GM10847 (cell line): ENCODE measurements around the gene RGR.

ENCODE experiments used
- POLR2A ChIP-seq: IDR thresholded peaks from 2 replicates; pipeline ENCODE4 v1.6.1; 2011; ENCODE audit not compliant: insufficient read length; ENCODE audit errors: extremely low read depth

RGR gene

DNA sequence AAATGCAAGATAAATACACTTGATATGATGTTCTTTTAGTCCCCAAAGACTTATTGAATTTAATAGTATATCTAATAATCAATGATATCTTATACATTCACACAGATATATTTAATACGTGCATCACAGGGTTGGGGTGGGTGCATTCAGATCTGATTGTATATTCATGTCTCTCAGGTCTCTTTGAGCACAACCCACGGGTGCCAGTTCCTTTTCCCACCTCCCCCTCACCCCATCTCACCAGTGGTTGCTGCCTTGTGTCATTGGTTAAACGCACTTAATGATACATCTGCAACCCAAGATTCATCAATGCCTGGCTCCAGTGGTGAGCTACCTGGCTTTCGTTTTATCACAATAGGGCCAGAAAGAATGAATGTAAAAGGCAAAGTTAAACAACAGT, 9.8 kb upstream of the RGR start:
- TF ChIP-seq POLR2A: no peak

DNA sequence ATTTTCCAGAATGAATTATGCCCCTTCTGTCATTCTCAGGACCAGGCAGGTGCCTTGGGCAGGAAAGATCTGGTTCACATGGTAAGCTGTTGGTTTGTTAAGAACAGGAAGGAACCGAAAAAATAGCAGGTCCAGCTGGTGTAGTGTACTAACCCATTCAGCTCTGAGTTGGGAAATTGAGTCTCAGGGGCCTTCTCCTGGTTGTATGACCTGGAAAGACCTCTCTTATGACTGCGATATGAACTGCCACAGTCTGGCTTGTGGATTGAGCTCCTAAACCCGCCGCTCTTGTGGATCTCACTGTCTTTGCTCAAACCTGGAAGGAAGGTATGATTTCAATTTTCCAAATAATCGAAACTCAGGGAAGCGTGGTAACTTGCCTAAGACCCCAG, 8.1 kb upstream of the RGR start:
- no peak for TF ChIP-seq POLR2A

DNA sequence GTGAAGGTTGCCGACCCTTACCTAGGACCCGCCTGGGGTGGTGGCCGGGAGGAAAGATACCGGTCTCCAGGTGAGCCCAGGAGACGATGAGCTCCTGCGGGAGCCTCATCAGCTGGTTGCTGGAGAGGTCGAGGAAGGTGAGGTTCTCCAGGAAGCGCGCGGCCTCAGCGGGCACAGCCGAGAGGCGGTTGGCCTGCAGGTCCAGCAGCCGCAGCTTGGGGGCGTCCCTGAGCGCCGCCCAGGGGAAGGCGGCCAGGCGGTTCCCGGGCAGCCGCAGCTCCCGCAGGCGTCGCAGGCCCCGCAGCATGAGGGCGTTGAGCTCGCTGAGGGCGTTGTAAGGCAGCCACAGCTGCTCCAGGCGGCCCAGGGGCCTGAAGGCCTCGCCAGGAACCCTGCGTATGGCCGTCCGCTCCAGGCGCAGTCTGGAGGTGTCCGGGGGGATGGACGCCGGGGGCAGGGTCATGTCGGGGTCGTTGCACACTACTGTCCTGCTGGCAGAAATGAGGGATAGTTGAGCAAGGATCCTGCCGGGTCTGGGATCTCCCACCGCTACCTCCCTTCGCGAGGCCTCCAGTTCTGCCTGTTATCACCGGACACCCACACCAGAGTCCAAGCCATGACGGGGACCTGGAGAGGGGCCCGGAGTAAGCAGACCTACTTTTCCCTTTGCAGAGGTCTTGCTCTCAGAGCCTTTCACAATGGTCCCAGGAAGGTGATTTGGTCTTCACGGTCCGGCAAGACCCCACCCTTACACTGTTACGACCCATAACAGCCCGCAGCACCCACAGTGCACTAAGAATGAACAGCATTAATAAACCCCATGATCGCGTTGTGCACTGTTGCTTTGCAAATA, 7.4 kb upstream of the RGR start:
- TF ChIP-seq POLR2A: no peak

DNA sequence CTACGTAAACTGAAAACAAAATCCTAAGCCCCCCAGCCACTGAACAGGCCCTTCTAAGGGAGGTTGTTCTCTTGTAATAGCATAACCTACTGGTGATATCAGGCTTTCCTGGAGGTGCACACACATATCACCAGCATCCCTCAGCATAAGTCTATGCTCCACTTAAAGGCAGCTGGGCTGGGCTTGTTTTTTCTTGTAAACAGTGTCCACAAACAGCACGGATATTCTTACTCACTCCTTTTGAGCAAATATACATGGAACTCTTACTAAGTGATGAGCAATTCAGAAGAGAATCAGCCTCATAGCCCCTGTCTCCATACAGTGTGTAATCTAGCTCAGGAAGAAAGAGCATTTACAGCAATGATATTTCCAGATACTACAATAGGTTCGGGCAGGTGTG, 5.9 kb upstream of the RGR start:
- TF ChIP-seq POLR2A: no peak

DNA sequence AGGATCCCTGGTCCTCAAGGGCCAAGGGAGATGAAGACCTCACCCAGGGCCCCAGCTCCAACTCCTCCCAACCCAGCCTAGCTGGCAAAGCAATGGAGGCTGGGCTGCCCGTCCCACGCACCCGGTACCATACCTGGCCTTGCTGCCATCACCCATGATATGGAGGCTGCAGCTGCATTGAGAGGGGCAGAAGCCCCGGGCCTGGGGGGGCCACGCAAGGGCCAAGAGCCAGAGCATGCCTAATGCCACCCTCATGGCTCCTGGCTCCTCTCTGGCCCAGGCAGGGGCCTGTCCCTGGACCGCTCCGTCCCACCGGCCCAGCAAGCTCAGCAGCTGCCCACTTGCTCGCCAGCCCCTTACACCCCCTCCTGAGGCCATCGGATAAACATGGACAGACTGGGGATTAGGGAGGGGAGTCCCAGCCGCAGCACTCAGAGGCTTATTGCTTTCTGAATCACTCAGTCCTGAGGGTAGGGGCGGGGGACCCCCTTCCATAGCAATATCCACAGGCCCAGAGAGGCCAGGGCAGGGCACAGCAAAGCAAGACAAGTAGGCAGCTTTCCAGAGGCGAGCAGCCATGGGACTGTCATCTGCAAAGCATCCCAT, 3.6 kb upstream of the RGR start, which contains the start of gene LRIT1:
Gene LRIT1 (minus strand): TSS at position 362 of the 606 bp plus-strand sequence. CDS start 107 bp downstream, at position 255.
- no peak for TF ChIP-seq POLR2A

DNA sequence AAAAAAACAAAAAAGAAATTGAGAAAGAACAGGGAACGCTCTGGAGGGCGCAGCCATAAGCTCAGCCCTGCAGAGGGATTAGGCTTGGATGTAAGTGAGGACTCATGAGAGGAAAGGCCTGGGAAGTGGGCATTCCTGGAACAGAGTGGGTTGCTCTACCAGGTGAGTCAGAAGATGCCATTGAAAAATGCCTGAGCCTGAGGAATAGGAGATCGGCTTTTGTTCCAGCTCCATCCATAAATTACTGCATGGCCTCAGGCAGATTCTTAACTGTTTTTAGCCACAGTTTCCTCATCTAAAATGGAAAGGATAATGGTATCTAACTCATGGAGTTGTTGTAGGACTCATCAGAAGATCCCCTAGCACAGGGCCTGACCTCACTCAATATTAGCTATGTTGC, 1.1 kb upstream of the RGR start:
- no peak for TF ChIP-seq POLR2A

DNA sequence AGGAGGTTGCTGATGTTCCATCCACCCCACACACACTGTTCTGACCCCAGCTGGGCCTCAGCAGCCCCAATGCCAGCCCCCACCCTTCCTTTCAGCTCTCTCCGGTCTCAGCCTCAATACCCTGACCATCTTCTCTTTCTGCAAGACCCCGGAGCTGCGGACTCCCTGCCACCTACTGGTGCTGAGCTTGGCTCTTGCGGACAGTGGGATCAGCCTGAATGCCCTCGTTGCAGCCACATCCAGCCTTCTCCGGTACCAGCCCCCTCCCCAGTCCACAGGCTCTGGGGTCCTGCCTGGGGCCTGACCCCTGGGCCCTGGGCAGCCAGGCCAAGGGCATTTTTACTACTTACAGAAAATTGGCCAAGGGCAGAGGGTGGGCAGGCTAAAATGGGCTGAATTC, 2.6 kb downstream of the RGR start:
- no peak for TF ChIP-seq POLR2A

DNA sequence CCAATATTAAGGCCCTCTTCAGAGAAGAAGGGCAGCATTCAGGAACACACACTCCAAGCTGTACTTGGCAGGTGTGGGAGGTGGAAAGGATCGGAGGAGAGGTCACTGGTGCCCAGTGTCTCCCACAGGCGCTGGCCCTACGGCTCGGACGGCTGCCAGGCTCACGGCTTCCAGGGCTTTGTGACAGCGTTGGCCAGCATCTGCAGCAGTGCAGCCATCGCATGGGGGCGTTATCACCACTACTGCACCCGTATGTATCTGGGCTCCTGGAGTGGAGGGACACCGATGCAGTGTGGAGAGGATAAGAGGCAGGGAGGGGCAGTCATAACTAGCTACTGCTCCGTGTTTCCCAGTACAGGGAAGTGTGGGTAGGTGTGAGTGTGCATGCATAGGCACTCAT, 3.9 kb downstream of the RGR start:
- no peak for TF ChIP-seq POLR2A

DNA sequence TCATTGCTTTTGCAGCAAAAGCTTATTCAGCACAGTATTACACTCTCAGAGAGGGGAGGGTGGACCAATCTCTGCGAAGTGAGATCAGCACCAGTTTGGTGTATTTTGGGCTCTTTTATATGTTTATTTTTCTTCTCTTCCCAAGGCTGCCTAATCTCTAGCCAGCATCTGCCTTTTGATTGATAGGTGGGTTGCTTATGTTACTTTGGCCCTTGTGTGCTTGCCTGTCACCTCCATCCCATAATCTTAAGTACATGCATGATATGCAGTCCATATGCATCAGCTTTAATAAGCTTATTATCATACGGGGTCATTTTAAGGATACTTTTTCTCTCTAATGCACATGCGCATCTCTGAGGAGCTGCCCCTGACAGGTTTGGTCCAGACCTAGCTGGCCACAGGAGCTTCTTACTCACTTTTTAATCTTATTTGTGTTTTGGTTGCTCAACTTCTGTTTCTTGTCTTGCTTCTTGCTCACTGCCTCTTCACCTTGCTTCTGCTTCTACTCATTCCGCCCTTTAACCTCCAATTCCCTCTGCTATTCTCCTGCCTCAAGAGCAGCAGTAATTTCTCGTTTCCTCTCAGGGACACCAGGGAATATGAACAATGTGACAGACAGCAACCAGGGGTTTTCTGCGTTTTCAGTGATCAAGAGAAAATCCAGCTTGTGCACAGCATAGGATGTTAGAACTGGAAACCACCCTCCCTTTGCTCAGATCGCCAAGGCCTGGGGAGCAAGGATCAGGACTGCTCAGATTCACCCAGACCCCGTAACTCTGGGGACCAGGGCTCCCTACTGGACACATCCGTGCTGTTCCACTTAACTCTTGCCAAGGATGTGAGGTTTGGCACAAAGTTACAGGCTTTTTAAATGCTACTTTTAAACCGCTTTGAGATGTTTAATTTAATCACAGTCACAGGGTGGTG, 10.0 kb downstream of the RGR start:
- TF ChIP-seq POLR2A: no peak

DNA sequence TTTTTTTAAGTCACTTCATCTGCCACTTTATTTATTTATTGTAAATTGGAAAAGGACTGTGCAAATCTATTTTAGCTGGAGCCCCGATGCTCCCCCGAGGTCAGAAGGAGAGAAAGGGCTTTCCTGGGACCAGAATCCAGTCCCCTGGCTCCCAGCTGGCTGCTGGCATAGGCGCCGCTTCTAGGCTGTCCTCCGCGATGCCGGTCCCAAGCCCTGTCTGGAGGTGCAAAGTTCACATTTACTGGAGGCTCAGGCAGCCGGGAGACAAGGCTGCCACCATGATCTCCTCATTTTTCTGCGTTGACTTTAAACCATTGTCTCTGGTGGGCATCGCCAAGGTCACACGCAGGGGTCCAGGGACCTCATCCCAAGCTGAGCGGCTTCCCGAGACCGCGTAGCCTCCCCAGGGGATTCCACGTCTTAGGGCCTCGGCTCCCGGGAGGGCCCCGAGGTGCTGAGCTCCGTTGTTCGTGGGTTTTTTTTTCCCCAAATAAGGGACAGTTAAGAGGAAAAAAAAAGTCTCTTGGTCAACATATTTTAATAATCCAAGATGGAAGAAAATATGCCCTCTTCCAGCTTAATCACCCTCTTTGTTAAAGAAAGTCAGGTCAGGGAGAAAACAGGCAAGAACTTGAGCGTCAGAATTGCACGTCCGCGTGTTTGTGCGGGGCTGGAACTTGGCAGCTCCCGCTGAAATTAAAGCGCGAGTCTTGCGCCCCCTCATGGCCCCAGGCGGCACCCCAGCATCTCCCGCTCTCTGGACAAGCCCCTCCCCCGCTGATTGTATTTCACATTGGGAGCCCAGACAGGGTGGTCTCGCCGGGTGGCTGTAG, 11.9 kb downstream of the RGR start:
- TF ChIP-seq POLR2A: no peak

DNA sequence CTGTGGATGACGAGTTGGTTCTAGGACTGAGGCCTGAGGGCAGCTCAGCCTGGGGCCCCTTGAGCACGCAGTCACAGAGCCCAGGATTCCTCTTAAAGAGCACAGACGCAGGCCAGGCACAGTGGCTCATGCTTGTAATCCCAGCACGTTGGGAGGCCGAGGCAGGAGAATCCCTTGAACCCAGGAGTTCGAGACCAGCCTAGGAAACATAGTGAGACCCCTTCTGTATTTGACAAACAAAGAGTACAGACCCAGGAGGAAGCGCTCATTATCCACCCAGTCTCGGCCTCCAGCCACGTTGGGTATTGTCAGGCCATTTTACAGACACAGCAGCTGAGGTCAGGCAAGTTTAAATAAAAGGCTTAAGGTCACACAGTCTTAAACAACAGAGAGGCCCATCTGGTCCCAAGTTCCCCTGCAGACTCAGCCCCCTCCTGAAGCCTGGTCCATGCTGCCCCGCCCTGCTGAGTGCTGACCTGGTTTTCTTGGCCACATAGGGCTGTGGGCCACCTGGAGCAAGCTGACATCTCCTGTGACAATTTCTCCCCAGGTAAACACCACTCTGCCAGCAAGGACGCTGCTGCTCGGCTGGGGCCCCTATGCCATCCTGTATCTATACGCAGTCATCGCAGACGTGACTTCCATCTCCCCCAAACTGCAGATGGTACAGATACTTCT, 12.6 kb downstream of the RGR start:
- TF ChIP-seq POLR2A: no peak

DNA sequence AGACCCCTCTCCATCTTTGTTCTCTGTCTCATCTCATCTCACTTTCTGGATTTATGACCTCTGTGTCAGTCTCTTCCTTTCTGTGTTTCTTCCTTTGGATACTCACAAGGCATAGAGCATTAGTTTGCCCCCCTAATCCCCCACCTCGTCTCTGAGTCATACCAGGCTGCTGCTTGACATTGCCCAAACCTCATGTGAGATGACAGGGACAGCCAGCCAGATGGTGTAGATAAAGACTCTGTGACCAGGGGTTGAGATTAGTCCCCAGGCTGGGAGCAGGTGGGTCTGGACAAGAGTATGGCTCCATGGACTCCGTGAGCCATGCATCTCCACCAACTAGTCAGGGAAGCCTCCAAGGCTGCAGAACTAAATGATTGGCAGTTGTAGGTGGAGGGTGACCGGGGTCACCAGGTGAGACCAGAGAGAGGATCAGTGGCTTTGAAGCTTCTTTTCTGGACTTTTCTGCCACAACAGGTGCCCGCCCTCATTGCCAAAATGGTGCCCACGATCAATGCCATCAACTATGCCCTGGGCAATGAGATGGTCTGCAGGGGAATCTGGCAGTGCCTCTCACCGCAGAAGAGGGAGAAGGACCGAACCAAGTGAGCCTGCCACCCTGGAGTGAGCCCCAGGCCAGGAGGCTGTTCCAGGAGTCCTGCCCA, 13.3 kb downstream of the RGR start:
- TF ChIP-seq POLR2A: no peak

DNA sequence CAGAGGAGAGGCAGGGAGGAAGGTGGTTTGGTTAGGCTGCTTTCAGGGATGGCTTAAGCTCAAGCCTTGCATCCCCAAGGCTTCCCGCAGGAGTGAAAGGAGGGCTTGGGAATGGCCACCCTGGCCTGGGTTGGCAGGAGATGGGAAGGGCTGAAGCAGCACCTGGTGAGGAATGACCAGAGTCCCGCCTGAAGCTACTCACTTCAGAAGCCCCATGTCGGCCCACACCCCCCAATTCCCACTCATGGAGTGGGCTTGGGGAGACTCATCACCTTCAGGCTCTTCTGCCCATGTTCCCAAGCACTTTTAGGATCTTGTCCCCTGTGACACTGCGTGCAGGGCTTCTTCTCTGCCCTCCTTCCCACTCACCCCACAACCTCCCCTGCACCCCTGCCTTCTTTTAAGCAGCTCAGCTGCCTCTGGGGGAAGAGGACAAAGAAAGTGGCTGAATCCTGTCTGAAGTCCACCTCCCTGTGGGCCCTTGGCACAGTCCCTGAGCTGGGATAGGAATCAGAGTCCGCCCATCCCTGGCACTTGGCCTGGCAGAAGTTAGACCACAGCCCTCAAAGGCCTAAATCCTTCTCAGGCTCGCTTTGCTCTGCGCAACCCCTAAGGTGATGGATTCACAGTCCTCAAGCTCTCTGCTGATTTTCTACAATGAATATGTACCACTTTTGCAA, 16.5 kb downstream of the RGR start:
- no peak for TF ChIP-seq POLR2A

DNA sequence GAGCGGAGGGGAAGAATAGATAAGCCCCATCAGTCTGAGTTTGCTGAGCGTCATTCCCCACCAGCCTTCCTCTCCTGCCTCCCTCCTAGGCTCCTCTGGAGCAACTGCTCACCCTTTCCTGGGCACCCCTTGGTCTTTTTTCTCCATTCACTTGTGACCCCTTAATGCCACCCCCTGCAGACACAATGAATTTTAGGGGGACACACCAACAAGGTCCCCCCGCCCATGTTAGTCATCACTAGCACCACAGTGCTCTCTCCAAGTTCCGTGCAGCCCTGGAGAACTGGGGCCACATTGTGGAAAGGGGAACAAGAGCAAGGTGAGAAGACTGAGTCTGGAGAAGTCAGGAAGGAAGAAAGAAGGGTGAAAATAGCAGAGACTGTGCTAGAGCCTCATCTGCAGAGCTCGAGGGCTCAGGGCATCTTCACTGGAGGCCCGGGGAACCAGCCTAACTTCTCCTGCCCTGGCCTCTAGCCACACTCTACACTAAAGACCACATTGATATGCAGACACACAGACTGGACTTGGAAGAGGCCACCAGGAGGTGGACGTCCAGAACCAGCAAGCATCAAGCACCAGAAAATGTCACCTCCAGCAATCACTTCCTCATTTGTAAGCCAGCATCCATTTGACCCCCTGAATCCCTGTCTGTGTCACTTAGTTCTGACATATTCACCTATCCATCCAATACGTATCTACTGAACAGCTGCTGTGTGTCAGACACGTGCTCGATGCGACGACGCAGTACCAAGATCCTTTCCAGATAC, 17.5 kb downstream of the RGR start:
- no peak for TF ChIP-seq POLR2A
